ENCODE results near the gene ATP6V1A.

ATP6V1A gene

GRCh38 chr3:113746548-113747282, at the start of gene ATP6V1A:
TSS of gene ATP6V1A (plus strand) at chr3:113747035. CDS start at chr3:113778754, 31,719 bp downstream.
- DNase-seq = peak; percentile 84

DNA sequence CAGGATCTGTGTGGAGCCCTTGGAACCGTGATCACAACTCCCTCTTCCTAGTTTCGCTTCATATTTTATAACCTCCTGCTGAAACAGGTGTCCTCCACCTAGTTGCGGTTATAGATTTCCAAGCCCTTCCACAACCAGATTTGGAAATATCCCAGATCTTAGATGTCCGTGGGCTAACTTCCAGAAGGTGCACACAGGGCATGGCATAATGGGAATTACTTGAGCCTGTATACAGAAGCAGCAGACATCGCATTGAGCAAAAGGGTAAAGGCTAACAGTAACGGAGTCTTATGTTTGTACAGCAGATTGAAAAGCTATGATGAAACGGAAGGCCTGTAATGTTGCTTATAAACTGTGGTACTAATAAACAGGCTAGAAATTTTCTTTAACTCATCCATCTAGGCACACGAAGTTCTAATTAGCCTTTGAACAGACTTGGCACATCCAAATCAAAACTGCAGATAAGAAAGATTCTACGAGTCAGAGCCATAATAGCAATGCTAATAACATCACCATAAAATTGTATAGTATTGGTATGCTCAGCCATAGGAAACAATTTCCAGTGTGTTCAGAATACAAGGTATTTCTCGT, 49.2 kb upstream of the ATP6V1A start:
- DNase-seq = no peak

- no peak for DNase-seq
Measured at GRCh38 chr3:113698213-113698742, 48.6 kb upstream of the ATP6V1A start.

- DNase-seq = no peak
Measured at GRCh38 chr3:113698956-113699355, 47.9 kb upstream of the ATP6V1A start.

- DNase-seq = no peak
Measured at GRCh38 chr3:113707835-113708234, 39.0 kb upstream of the ATP6V1A start.

DNA sequence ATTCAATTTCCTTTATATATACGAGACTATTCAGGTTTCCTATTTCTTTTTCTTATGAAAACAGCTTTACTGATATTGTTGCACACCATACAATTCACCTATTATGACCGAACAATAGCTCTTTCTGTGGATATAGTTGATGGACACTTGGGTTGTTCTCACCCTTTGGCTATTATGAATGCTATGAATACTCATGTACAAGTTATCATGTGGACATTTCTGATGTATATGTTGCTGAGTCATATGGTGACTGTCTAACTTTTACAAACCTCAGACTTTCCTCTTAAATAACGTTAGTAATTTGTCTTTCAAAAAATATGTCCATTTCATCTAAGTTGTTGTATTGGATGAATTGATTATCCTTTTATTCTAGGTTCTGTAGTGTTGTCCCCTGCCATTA, 34.7 kb upstream of the ATP6V1A start:
- DNase-seq = no peak

GRCh38 chr3:113714702-113715101, 32.1 kb upstream of the ATP6V1A start:
- DNase-seq = no peak

- no peak for DNase-seq
Measured at GRCh38 chr3:113717308-113717707, 29.5 kb upstream of the ATP6V1A start.

DNA sequence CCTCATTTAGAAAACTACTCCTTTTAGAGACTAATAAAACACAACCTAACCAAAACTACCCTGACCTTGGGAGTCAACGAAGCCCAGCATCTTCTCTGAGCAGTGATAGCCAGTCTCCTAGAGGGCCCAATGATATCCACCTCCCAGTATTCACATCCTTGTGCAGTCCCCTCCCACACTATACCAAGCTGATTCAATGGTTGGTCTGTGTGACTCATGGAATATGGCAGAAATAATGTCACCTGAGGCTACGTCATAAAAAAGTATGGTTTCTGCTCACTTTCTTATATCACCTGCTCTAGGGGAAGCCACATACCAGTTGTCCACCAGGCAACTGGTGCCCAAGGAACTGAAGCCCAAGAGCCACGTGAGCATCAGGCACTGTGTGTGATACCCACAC, 29.0 kb upstream of the ATP6V1A start:
- no peak for DNase-seq

DNA sequence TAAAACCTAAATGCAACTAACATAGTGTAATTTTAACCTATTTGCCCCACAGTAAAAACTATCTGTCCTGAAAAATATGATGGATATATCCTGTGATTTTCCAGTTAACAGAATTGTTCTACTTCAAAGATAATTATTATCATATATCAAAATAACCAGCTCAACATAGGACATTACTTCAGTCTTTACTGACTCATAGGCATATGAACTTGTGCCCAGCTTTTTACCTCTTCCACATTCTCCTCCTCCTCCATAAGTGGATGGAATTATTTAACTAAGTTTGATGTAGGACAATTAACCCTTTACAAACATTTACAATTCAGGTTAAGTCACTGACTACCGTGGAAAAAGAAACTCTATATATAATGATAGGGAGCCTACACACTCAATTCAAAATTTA, 27.5 kb upstream of the ATP6V1A start:
- DNase-seq = no peak

GRCh38 chr3:113719758-113720157, 27.1 kb upstream of the ATP6V1A start:
- no peak for DNase-seq

DNA sequence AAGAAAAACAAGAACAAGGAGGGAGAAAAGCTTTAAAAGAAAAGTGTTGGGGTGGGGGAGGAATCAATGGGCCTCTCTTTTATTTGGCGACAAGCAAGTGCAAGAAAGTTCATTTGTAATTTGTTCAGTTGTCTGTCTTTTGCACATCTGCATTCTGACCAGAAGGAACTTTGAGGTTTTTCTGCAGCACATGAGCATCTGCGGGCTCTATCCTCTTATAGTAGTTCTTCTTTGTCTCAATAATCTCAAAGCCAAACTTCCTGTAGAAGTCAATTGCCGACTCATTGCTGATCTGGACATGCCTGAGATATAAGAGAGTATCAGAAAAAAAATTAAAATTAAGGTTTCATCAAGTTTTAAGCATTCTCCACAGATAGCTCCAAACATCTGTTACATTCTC, 25.2 kb upstream of the ATP6V1A start:
- no peak for DNase-seq

GRCh38 chr3:113728661-113729060, 18.2 kb upstream of the ATP6V1A start:
- no peak for DNase-seq

DNA sequence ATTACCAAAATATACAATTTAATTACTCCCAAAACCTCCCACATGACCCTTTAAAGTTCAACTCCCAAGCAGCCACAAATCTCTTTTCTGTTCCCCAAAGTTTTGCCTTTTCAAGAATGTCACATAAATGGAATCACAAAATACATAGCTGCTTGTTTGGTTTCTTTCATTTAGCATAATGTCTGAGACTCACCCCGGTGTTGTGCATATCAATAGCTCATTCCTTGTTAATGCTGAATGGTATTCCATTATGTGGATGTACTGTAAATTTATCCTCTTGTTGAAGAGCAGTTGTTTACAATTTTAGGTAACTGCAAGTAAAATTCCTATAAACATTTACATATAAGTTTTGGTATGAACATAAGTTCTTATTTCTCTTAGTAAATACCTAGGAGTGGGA, 16.3 kb upstream of the ATP6V1A start:
- DNase-seq = no peak

DNA sequence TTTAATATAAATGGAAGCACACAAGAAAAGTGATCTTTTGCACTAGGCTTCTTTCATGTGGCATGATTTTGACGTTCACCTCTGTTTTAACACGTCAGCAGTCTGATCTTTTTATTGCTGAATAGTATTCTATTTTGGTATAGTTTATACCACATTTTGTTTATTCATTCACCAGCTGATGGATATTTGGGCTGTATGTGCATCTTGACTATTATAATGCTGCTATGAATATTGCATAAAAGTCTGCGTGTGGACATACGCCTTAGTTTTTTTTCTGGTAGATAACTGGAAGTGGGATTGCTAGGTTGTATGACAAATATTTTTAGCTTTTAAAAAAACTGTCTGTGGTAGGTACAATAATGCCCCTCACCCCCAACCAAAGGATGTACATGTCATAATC, 15.1 kb upstream of the ATP6V1A start:
- DNase-seq = no peak

DNA sequence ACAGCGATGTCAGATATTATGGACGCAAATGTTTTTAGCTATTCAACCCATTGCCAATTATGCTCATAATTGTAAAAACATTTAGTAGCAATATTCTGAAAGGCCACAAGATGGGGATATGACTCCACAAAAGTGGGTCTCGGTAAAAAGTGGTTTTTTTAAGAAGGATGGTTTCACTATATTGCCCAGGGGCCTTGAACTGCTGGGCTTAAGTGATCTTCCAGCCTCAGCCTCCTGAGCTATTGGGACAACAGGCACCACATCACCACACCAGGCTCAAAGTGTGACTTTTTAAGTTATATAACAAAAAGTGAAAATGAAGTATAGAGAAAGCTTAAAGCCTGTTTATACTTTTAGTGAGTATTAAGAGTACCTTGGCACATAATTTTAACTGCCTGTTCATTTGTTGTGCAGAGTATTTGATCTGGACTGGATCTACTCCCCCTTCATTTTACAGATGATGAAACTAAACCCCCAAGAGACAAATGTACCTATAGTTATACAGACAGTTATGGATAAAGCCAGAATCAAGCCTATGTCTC, 10.2 kb upstream of the ATP6V1A start:
- DNase-seq = no peak

- DNase-seq = no peak
Measured at GRCh38 chr3:113741086-113741485, 5.7 kb upstream of the ATP6V1A start.

GRCh38 chr3:113741620-113742019, 5.2 kb upstream of the ATP6V1A start:
- DNase-seq = no peak

- no peak for DNase-seq
Measured at GRCh38 chr3:113743006-113743630, 3.7 kb upstream of the ATP6V1A start.

- peak; percentile 81 for DNase-seq
Measured at GRCh38 chr3:113744941-113745755, 1.7 kb upstream of the ATP6V1A start.

- DNase-seq = peak; percentile 95
Measured at GRCh38 chr3:113745756-113746547, 883 bp upstream of the ATP6V1A start, which contains the start of gene NAA50. TSS of gene NAA50 (minus strand) at chr3:113746249. CDS start at chr3:113745949, 300 bp downstream.

Data from activated naive CD4-positive, alpha-beta T cell treated with Interleukin-2 at 50 U/mL for 16 hours (primary cell).